ENCODE data around the gene PMVK.

PMVK gene

GRCh38 chr1:154966111-154966510 is 29.6 kb upstream of the PMVK start:
- no peak for DNase-seq

DNA sequence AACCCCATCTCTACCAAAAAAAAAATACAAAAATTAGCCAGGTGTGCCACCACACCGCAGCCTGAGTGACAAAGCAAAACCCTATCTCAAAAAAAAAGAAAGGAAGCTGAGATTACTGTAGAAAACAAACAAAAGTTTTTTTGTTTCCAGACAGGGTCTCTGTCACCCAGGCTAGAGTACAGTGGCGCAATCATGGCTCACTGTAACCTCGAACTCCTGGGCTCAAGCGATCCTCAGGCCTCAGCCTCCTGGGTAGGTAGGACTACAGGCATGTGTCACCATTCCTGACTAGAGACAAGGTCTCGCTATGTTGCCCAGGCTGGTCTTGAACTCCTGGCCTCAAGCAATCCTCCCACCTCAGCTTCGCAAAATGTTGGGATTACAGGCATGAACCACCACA is 27.8 kb upstream of the PMVK start:
- no peak for DNase-seq

- no peak for DNase-seq
Observed at GRCh38 chr1:154963643-154964042, 27.1 kb upstream of the PMVK start.

DNA sequence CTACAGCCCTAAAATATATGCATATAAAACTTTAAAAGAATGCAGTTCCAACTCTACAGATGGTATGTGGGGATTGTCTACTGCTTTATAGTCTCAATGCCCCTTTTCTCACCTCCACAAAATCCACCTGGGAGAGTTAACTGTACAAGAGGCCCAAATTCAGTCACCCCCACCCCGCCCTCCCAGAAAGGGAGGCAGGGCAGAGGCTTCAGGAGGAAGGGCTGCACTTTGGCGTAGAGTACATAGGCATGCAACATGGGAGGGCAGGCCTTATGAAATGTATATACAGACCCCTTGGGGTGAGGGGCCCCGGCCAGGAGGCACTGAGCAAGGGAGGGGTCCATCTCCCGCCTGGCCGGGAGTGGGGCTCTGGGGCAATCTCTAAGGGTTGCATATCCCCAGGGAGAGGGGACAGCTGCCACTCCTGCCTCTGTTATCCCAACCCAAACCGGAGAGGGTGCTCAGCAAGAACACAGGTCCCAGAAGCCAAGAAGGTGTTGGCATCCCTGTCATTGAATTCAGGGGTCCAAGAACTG is 26.3 kb upstream of the PMVK start:
- no peak for DNase-seq

GRCh38 chr1:154962156-154962749 is 25.7 kb upstream of the PMVK start:
- no peak for DNase-seq

DNA sequence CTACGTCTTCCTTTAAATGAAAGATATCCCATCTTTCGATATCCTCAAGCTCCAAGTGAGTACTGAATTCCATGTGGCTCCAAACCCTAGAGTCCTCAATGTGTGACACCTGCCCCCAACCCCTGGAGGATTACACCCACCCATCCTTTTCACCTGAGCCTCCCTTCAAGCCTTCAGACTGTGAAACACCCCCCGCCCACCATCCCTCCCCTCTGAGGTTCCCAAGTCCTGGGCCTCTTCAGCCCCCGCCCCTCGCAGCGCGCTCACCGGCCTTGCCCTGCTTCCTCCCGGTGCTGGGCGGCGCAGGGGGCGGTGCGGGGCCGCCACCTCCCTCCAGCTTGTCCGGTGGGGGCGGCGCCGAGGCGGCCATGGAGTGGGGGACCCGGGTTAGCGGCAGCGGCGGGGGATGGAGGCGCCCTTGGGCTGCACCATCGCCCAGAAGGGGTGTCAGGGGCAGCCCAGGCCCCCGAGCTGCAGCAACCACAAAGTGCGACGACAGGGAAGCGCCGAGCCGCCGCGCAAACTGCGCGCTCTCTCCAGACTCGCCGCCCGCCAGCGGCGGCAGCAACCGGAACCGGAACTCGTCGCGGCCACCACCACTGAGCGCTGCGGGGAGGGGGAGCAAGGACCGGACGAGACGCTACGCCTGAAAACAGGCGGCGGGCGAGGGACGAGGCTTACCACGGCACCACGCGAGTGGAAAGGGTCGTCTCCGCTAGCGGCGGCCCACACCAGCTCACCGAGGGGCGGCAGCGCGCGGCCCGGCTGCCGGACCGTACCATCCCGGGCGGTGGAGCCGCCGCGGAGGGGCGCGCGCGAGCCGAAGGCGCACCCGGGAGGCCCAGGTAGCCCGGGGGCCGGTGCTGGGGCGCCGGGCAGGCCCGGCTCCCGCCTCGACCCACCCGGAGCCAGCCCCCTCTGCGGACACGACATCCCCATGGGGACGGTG is 25.0 kb upstream of the PMVK start, which contains the start of gene PYGO2:
Gene PYGO2, minus strand, starts transcription at position 576 of the 949 bp plus-strand sequence. Its CDS starts 206 bp downstream, at position 370.
- DNase-seq, result no peak

DNA sequence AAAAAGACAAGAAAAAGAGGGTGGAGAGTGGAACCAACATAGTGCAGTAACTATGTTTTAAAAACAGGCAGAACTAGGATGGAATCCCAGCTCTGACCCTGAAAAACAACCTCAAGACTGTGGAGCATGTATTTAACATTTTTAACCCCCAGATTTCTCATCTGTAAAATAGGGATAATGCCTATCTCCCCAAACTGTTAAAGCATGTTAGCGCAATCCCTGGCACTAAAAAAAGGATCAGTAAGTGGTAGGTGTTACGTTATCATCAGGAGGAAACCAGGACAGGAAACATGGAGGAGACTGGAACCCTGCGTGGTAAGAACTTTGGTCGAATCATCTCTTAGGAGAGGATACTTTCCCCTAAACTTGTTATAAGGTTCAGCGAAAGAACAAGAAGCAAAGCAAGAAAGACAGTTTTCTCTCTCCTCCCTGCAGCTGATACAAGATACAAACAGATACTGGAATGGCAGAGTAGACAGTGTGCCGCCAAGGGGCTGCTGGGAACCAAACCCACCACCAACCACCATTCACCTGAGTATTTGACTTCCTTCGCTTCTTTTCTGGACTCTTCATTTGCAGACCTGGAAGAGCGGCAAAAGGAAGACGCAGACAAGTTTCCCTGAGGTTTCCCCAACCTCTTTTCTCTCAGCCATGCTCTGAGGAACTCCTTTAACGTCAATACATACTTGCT is 24.1 kb upstream of the PMVK start:
- no peak for DNase-seq

DNA sequence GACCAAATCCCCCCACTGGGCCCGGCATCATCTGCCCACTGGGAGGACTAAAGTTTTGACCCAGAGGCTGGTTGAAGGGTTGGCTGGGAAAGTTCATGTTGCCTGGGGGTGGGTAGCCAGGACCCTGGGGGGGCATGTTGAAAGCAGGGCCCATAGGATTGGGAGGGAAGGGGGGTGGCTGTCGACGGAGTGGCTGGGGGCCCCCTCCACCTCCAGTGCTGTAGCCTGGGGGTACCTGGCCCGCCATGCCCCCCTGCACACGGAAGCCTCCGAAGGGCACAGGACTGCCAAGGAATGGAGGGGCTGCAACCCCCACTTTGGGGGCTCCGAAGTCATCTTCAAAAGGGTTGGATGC is 22.9 kb upstream of the PMVK start:
- DNase-seq, result no peak

GRCh38 chr1:154958681-154959425 is 22.3 kb upstream of the PMVK start:
- no peak for DNase-seq

- DNase-seq, result no peak
Observed at GRCh38 chr1:154958036-154958435, 21.5 kb upstream of the PMVK start.

DNA sequence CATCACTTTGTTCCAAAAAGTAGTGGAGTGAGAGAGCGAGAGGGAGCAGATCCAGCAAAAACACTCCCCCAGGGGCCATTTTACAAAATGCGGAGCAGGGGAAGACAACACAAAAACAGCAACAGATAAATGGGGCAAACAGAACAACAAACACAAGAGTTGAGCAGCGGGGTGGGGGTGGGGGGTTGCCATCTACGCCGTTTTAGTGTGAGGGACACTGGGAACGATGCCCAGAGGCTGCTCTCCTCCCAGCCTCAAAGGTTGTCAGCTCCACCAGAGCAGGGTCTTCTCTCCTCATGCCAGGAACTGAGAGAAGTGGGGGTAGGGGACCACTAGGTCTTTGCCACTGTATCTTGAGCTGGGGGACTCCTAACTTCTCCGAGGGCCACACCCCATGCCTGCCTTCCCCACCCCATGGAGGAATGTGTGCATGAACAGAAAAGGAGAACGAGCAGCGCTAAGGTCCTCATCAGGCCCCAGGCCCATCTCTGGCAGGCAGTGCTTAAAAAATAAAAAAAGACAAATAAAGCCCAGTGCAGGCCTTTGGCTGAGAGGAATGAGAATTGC is 20.7 kb upstream of the PMVK start:
- no peak for DNase-seq

GRCh38 chr1:154956544-154956941 is 20.0 kb upstream of the PMVK start:
- DNase-seq, result no peak

DNA sequence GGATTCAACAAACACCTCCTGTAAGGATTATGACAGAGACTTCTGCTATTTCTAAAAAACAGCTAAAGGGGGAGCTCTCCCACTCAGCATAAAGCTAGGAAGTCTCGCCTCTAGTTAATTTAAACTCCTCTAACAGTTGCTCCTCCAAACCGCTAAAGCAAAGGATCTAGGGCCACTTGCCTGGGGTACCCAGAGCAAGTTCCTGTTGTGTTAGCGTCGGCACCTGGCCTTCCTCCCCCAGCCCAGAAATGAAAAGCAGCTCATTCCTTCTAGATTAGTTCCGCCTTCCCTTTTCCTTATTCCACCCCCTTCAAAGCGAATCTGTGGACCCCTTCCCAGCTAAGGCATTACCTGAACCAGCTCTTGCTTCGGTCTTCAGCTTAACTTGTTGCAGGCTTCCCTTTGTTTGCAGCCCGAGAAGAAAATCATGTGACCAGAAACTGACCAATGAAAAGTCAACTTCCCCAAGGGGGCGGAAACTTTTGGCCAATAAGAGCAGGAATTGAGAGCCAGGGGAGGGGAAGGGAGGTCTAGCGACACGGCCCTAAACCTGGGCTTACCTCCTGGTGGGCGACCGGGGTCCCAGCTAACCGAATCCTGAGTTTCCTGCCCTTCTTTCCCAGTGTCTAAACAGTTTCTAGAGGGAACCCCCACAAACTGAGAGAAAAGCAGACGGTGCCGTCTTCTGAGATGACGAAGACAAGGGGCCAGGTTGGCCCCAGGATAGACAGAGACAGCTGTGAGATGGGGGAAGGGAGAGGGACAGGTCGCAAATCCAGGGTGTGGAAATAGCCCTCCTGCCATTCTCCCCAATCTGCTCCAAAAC is 19.4 kb upstream of the PMVK start, which contains the start of gene PBXIP1:
Gene PBXIP1, minus strand, starts transcription at position 382 of the 826 bp plus-strand sequence. CDS start 2,378 bp downstream, outside the sequence.
- peak; percentile 50 for DNase-seq

DNA sequence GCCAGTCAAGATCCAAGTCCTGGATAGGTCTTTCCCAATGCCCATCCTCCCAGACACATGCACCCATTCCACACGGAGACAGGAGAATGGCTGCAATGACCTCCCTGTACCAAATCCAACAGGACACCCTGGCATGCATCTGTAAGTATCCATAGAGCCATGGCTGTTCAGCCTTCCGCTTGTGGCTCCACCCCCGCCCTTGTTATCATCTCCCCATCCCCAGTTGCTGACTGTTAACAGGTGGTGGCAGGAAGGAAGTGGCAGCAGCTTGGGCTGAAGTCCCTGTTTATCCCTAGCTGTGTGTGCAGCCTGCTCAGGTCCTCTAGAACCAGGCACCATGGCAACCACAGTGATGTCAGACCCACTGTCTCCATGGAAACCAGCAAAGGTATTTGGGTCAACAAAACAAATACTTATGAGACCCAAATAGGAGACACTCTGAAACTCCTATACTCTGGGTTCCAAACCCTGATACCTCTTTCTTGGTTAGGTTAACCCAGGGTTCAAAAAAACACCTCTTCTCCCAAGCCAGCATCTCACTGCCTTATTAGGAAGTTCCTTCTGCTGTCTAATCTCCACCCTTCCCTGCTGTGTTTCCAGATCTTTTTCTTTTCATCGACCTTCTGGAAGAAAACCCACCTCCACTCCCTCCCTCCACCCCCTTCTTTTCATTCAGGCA is 18.7 kb upstream of the PMVK start:
- DNase-seq, result no peak

GRCh38 chr1:154954541-154954940 is 18.0 kb upstream of the PMVK start:
- DNase-seq, result no peak

DNA sequence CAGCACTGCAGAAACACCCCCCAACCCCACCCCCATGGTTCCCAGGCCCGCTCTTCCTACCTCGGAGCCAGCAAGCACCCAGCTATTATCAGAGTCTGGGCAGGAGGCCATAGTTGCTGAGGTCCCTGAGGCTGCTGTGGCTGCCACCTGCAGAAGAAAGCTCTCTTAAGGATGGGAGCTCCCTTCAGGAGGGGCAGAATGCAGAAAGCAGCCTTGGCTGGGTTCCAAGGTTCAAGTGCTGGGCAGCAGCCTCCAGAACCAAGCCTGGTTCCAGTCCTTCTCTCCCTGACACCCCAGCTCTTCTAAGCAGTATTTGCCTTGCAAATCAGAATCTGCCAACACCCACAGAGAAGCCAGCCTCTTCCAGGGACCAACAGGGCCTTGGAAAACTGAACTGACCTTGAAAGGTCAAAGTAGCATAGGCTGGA is 17.1 kb upstream of the PMVK start:
- no peak for DNase-seq

DNA sequence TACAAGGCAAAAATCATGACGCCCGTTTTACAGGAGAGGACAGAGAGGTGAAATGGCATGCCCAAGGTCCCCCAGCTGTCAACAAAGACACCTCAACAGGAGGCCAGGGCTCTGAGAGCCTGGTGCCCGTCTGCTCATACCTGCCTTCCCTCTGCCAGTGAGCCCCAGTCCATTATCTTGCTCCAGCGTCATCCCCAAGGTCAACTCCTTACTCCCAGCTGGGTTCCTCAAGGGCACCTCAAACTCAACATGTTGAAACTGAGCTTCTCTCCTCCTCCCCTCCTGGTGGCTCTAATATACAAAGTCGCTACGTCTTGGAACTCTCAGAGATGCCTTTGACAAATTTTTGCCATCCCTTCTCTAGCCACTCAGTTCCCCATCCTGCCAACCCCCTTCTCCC is 16.1 kb upstream of the PMVK start:
- no peak for DNase-seq

GRCh38 chr1:154951901-154952657 is 15.6 kb upstream of the PMVK start:
- no peak for DNase-seq

DNA sequence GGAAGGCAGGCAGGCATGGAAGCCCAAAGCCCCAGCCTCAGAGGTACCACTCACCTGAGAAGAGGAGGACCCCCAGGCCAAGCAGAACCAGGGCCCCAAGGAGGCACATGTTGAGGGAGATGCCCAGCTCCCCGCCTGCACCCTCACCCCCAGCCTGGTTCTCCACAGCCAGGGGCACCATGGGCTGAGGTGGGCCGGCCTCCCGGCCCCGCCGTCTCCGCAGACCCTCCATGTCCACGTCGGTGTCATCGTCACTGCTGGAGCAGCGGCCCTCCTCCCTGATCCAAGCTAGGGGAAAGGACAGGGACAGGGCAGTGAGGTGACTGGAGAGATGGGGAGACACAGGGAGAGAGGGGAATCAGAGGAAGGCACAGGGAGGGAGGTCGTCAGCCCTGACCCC is 11.6 kb upstream of the PMVK start:
- DNase-seq, result no peak

All from SIG-M5 (cell line).